AG10803 (cell line): ENCODE measurements around the gene CNIH3.

Source experiments
- DNase-seq: peaks from one replicate; pipeline ENCODE4 v3.0.0; 2010; ENCODE audit warnings: low read depth
- H3K4me3 ChIP-seq: 2 replicates; pipeline ENCODE4 v1.5.1; 2011; ENCODE audit warnings: mild to moderate bottlenecking, low read length, control low read depth
- CTCF ChIP-seq: conservative IDR thresholded peaks from 2 replicates; pipeline ENCODE4 v1.5.1; 2011; ENCODE audit warnings: mild to moderate bottlenecking, low read length, control low read depth, inconsistent platforms

Gene CNIH3

GRCh38 chr1:224670506-224670905 is 54.4 kb downstream of the CNIH3 start:
- no peak for TF ChIP-seq CTCF
- H3K4me3 ChIP-seq = no peak overlapping the region
- DNase-seq = peak; percentile 45

- DNase-seq = no peak
- no peak for TF ChIP-seq CTCF
- no peak overlapping the region for H3K4me3 ChIP-seq
Observed at GRCh38 chr1:224671076-224671475, 55.0 kb downstream of the CNIH3 start.

GRCh38 chr1:224673141-224673540 is 57.0 kb downstream of the CNIH3 start:
- no peak overlapping the region for H3K4me3 ChIP-seq
- no peak for TF ChIP-seq CTCF
- no peak for DNase-seq

- no peak for TF ChIP-seq CTCF
- no peak for DNase-seq
- no peak overlapping the region for H3K4me3 ChIP-seq
Observed at GRCh38 chr1:224675590-224675989, 59.5 kb downstream of the CNIH3 start.

- TF ChIP-seq CTCF = no peak
- no peak for DNase-seq
- no peak overlapping the region for H3K4me3 ChIP-seq
Observed at GRCh38 chr1:224676551-224676950, 60.4 kb downstream of the CNIH3 start.

GRCh38 chr1:224678168-224678567 is 62.1 kb downstream of the CNIH3 start:
- TF ChIP-seq CTCF = no peak
- H3K4me3 ChIP-seq = no peak overlapping the region
- DNase-seq = no peak

GRCh38 chr1:224679606-224680005 is 63.5 kb downstream of the CNIH3 start:
- no peak for TF ChIP-seq CTCF
- H3K4me3 ChIP-seq = no peak overlapping the region
- no peak for DNase-seq
